ENCODE data around the gene CDC16. TPM values are rescaled to one million over a fixed set of nuclear protein-coding genes. Genes with fewer than 3 reads are reported as not detected.

Gene CDC16
- total RNA-seq, 1 experiment from 2014 or later: 61.1 TPM

GRCh38 chr13:114275304-114275703 is 40.6 kb downstream of the CDC16 start:
- H3K4me1 ChIP-seq (ENCODE audit: insufficient read depth, low read length, poor library complexity, severe bottlenecking): peaks cover 5% of the 10 kb centered on the region
- H3K27me3 ChIP-seq (replicated peaks; ENCODE audit: insufficient read depth, low read depth, low read length, poor library complexity): no peaks in the 10 kb centered on the region
- peaks cover 35% of the 10 kb centered on the region for H3K36me3 ChIP-seq (ENCODE audit: insufficient read depth, low read length, poor library complexity, severe bottlenecking)
- intact Hi-C loops (cut with micrococcal nuclease; ENCODE audit: unreplicated experiment): no loop called here
- ChIA-PET POLR2A (ENCODE audit: low non-redundant PET) (no interaction called here), CTCF (no interaction called here)
- BruUV-seq (replicated peaks): no TSS peak
- TF ChIP-seq, protein P1, sequence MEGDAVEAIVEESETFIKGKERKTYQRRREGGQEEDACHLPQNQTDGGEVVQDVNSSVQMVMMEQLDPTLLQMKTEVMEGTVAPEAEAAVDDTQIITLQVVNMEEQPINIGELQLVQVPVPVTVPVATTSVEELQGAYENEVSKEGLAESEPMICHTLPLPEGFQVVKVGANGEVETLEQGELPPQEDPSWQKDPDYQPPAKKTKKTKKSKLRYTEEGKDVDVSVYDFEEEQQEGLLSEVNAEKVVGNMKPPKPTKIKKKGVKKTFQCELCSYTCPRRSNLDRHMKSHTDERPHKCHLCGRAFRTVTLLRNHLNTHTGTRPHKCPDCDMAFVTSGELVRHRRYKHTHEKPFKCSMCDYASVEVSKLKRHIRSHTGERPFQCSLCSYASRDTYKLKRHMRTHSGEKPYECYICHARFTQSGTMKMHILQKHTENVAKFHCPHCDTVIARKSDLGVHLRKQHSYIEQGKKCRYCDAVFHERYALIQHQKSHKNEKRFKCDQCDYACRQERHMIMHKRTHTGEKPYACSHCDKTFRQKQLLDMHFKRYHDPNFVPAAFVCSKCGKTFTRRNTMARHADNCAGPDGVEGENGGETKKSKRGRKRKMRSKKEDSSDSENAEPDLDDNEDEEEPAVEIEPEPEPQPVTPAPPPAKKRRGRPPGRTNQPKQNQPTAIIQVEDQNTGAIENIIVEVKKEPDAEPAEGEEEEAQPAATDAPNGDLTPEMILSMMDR (conservative IDR thresholded peaks at IDR 0.05; ENCODE audit: low read depth, low read length): no peak
- TF ChIP-seq EZH2 (IDR thresholded peaks at IDR 0.05; ENCODE audit: borderline replicate concordance, low read depth, low read length, poor library complexity, severe bottlenecking): no peak
- H3K9me3 ChIP-seq (ENCODE audit: low read depth, low read length, poor library complexity, severe bottlenecking): no peaks in the 10 kb centered on the region
- no peak for DNase-seq (ENCODE audit: low spot score)
- H3K4me3 ChIP-seq (ENCODE audit: low read depth, low read length, poor library complexity, severe bottlenecking): no peak overlapping the region
- H3K27ac ChIP-seq (ENCODE audit: low read depth, low read length, poor library complexity, severe bottlenecking): no peak overlapping the region

GRCh38 chr13:114279146-114279545 is 44.4 kb downstream of the CDC16 start:
- intact Hi-C loops (cut with micrococcal nuclease; ENCODE audit: unreplicated experiment): no loop called here
- H3K27me3 ChIP-seq (replicated peaks; ENCODE audit: insufficient read depth, low read depth, low read length, poor library complexity): no peaks in the 10 kb centered on the region
- H3K36me3 ChIP-seq (ENCODE audit: insufficient read depth, low read length, poor library complexity, severe bottlenecking): peaks cover 15% of the 10 kb centered on the region
- BruUV-seq (replicated peaks): no TSS peak
- no peak for DNase-seq (ENCODE audit: low spot score)
- H3K4me1 ChIP-seq (ENCODE audit: insufficient read depth, low read length, poor library complexity, severe bottlenecking): peaks cover 17% of the 10 kb centered on the region
- ChIA-PET CTCF (no interaction called here), POLR2A (ENCODE audit: low non-redundant PET) (interaction anchor here (0.8 kb wide), 1 partner anchor 94 kb away, joined by 4 read pairs; no protein-coding TSS in a partner anchor)
- TF ChIP-seq, protein P1 (conservative IDR thresholded peaks at IDR 0.05; ENCODE audit: low read depth, low read length): no peak
- no peak for TF ChIP-seq EZH2 (IDR thresholded peaks at IDR 0.05; ENCODE audit: borderline replicate concordance, low read depth, low read length, poor library complexity, severe bottlenecking)
- no peaks in the 10 kb centered on the region for H3K9me3 ChIP-seq (ENCODE audit: low read depth, low read length, poor library complexity, severe bottlenecking)
- H3K4me3 ChIP-seq (ENCODE audit: low read depth, low read length, poor library complexity, severe bottlenecking): no peak overlapping the region
- no peak overlapping the region for H3K27ac ChIP-seq (ENCODE audit: low read depth, low read length, poor library complexity, severe bottlenecking)

- no peak for DNase-seq (ENCODE audit: low spot score)
- H3K27ac ChIP-seq (ENCODE audit: low read depth, low read length, poor library complexity, severe bottlenecking): peak overlapping the region; percentile 100
- no peaks in the 10 kb centered on the region for H3K9me3 ChIP-seq (ENCODE audit: low read depth, low read length, poor library complexity, severe bottlenecking)
- H3K36me3 ChIP-seq (ENCODE audit: insufficient read depth, low read length, poor library complexity, severe bottlenecking): peaks cover 15% of the 10 kb centered on the region
- TF ChIP-seq EZH2 (IDR thresholded peaks at IDR 0.05; ENCODE audit: borderline replicate concordance, low read depth, low read length, poor library complexity, severe bottlenecking): no peak
- TF ChIP-seq, protein P1 (conservative IDR thresholded peaks at IDR 0.05; ENCODE audit: low read depth, low read length): no peak
- intact Hi-C loops (cut with micrococcal nuclease; ENCODE audit: unreplicated experiment): no loop called here
- no TSS peak for BruUV-seq (replicated peaks)
- no peaks in the 10 kb centered on the region for H3K27me3 ChIP-seq (replicated peaks; ENCODE audit: insufficient read depth, low read depth, low read length, poor library complexity)
- no peak overlapping the region for H3K4me3 ChIP-seq (ENCODE audit: low read depth, low read length, poor library complexity, severe bottlenecking)
- POLR2A ChIA-PET (ENCODE audit: low non-redundant PET): interaction anchor here (0.8 kb wide), 1 partner anchor 95 kb away, joined by 4 read pairs; no protein-coding TSS in a partner anchor
- CTCF ChIA-PET: no interaction called here
- peaks cover 17% of the 10 kb centered on the region for H3K4me1 ChIP-seq (ENCODE audit: insufficient read depth, low read length, poor library complexity, severe bottlenecking)
These were observed 45.2 kb downstream of the CDC16 start for GRCh38 chr13:114279758-114280355.

All from A673 (cell line).